DOHH2 (cell line): Measurements from ENCODE around the gene SPTBN1.

ENCODE experiments used
- H3F3A ChIP-seq: fragments of 200-600 bp; sonication (generic), shearing (Covaris generic); 2 replicates; pipeline ENCODE4 v1.6.0; 2016; ENCODE audit warnings: antibody characterized with exemption, mild to moderate bottlenecking; ENCODE audit not compliant: control insufficient read depth, insufficient read depth
- H3K27ac ChIP-seq: fragments of 200-600 bp; sonication (generic); 2 replicates; pipeline ENCODE4 v1.5.1; 2014; ENCODE audit warnings: low read depth, mild to moderate bottlenecking, low read length, moderate library complexity
- H3K27me3 ChIP-seq: fragments of 200-600 bp; sonication (generic); 2 replicates; pipeline ENCODE4 v1.6.1; 2014; ENCODE audit warnings: mild to moderate bottlenecking, low read length, mixed read lengths; ENCODE audit not compliant: control insufficient read depth
- H3K36me3 ChIP-seq: fragments of 200-600 bp; sonication (generic); 2 replicates; pipeline ENCODE4 v1.6.1; 2014; ENCODE audit warnings: mild to moderate bottlenecking, low read length, moderate library complexity, mixed read lengths; ENCODE audit not compliant: control insufficient read depth
- H3K4me1 ChIP-seq: fragments of 200-600 bp; sonication (generic); 2 replicates; pipeline ENCODE4 v1.6.1; 2014; ENCODE audit warnings: mild to moderate bottlenecking, low read length, mixed read lengths; ENCODE audit not compliant: control insufficient read depth
- H3K4me2 ChIP-seq: fragments of 200-600 bp; sonication (generic); 2 replicates; pipeline ENCODE4 v1.6.0; 2014; ENCODE audit warnings: mild to moderate bottlenecking, low read length, moderate library complexity
- H3K4me3 ChIP-seq: fragments of 200-600 bp; sonication (generic); 2 replicates; pipeline ENCODE4 v1.5.1; 2014; ENCODE audit warnings: mild to moderate bottlenecking, low read length, mixed read lengths
- H3K79me2 ChIP-seq: fragments of 200-600 bp; sonication (generic); 2 replicates; pipeline ENCODE4 v1.6.1; 2014; ENCODE audit warnings: mild to moderate bottlenecking, low read length, mixed read lengths; ENCODE audit not compliant: control insufficient read depth
- H3K9me2 ChIP-seq: fragments of 200-600 bp; sonication (generic); replicated peaks from 2 replicates; pipeline ENCODE4 v1.6.1; 2014; ENCODE audit warnings: mild to moderate bottlenecking, low read length, mixed read lengths; ENCODE audit not compliant: control insufficient read depth
- H3K9me3 ChIP-seq: fragments of 200-600 bp; sonication (generic); 2 replicates; pipeline ENCODE4 v1.6.1; 2014; ENCODE audit warnings: antibody characterized with exemption, low read length, mixed read lengths; ENCODE audit not compliant: control insufficient read depth, insufficient read depth
- H4K20me1 ChIP-seq: fragments of 200-600 bp; sonication (generic); 2 replicates; pipeline ENCODE4 v1.6.0; 2014; ENCODE audit warnings: low read depth, mild to moderate bottlenecking, antibody characterized with exemption, low read length, moderate library complexity; ENCODE audit not compliant: control insufficient read depth, insufficient read depth
- CTCF ChIP-seq: fragments of 200-600 bp; sonication (generic); IDR thresholded peaks from one replicate; pipeline ENCODE4 v1.5.1; 2014; ENCODE audit warnings: antibody characterized with exemption, mild to moderate bottlenecking, low read depth, low read length; ENCODE audit not compliant: poor library complexity, severe bottlenecking
- EZH2phosphoT487 ChIP-seq: fragments of 200-600 bp; sonication (generic); IDR thresholded peaks from 2 replicates; pipeline ENCODE4 v1.6.1; 2017; ENCODE audit warnings: borderline replicate concordance, mild to moderate bottlenecking, antibody characterized with exemption, low read length, moderate library complexity, mixed read lengths

Gene SPTBN1

GRCh38 chr2:54578648-54579045 is 122.5 kb downstream of the SPTBN1 start:
- Histone ChIP-seq H3F3A (peaks cover 10% of the 10 kb centered on the region), H3K27me3 (peaks cover 6% of the 10 kb centered on the region; the same call in 1 of the 2 replicates), H4K20me1 (no peaks in the 10 kb centered on the region), H3K9me3 (no peaks in the 10 kb centered on the region), H3K9me2 (no peaks in the 10 kb centered on the region), H3K36me3 (no peaks in the 10 kb centered on the region), H3K27ac (no peak overlapping the region), H3K4me3 (no peak overlapping the region), H3K4me1 (peaks cover 56% of the 10 kb centered on the region), H3K79me2 (no peaks in the 10 kb centered on the region), H3K4me2 (no peak overlapping the region)
- no peak for TF ChIP-seq EZH2phosphoT487
- TF ChIP-seq CTCF, result no peak

- no peak for TF ChIP-seq CTCF
- H4K20me1 ChIP-seq, result no peaks in the 10 kb centered on the region
- H3K4me2 ChIP-seq, result peak overlapping the region; percentile 58
- H3K27ac ChIP-seq, result no peak overlapping the region
- H3F3A ChIP-seq, result peaks cover 10% of the 10 kb centered on the region
- peaks cover 59% of the 10 kb centered on the region for H3K4me1 ChIP-seq
- peak overlapping the region; percentile 40 for H3K4me3 ChIP-seq
- no peaks in the 10 kb centered on the region for H3K36me3 ChIP-seq
- peaks cover 6% of the 10 kb centered on the region; the same call in 1 of the 2 replicates for H3K27me3 ChIP-seq
- H3K9me2 ChIP-seq, result no peaks in the 10 kb centered on the region
- no peaks in the 10 kb centered on the region for H3K79me2 ChIP-seq
- no peaks in the 10 kb centered on the region for H3K9me3 ChIP-seq
These were observed 123.0 kb downstream of the SPTBN1 start for GRCh38 chr2:54579061-54579681.

DNA sequence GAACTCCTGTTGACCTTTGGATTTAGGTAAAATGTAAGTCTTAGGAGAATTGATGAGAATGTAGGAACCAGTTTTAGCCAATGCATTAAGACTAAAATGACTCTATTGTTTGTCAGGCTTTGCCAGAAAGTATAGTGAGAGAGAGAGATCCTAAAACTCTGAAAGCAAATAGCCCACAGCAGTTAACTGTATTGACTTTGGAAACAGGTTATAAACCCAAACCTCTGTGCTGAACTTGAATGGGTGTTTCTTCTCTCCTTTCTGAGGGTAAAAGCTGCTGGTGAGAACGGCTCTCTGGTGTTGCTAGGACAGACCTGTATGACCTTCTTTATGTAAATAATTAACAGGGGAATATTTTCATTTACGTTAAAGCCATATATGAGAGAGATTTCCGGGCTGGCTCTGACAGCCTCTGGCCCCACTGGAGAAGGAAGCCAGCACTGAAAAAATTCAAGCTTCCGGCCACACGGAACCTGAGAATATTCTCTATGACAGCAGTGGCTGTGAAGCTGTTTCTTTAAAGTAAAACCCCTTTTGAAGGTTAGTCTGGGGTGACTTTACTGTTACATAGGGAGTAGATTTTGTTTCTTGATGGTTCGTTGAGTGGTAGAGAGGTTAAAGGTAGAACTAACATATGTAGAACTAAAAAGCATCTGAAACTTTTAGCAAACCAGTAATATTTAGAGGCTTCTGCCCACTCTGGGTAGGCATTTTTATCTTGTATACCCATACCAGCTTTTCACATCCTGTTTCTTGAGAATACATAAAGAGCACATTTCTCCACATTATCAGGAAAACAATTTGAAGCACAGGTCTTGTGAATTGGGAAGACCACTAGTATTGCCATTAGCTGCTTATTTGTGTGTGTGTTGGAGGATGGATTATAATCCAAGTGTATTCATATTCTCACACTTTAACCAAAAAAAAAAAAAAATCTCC is 123.8 kb downstream of the SPTBN1 start:
- H3F3A ChIP-seq, result peaks cover 10% of the 10 kb centered on the region
- H3K4me3 ChIP-seq, result peak overlapping the region; percentile 40
- H3K27ac ChIP-seq, result peak overlapping the region; percentile 11; the same call in 1 of the 2 replicates
- H3K79me2 ChIP-seq, result no peaks in the 10 kb centered on the region
- no peaks in the 10 kb centered on the region for H4K20me1 ChIP-seq
- H3K9me2 ChIP-seq, result no peaks in the 10 kb centered on the region
- no peaks in the 10 kb centered on the region for H3K9me3 ChIP-seq
- H3K27me3 ChIP-seq, result peaks cover 9% of the 10 kb centered on the region
- peak overlapping the region; percentile 58 for H3K4me2 ChIP-seq
- no peaks in the 10 kb centered on the region for H3K36me3 ChIP-seq
- H3K4me1 ChIP-seq, result peaks cover 59% of the 10 kb centered on the region
- no peak for TF ChIP-seq EZH2phosphoT487
- TF ChIP-seq CTCF, result no peak
